ENCODE data around the gene NCK2. TPM values are rescaled to one million over a fixed set of nuclear protein-coding genes. Genes with fewer than 3 reads are reported as not detected.

NCK2 gene
- 37.1 TPM for polyA plus RNA-seq (2013, experiment 1 of 2)
- polyA plus RNA-seq (2013, experiment 2 of 2) = 37.6 TPM

DNA sequence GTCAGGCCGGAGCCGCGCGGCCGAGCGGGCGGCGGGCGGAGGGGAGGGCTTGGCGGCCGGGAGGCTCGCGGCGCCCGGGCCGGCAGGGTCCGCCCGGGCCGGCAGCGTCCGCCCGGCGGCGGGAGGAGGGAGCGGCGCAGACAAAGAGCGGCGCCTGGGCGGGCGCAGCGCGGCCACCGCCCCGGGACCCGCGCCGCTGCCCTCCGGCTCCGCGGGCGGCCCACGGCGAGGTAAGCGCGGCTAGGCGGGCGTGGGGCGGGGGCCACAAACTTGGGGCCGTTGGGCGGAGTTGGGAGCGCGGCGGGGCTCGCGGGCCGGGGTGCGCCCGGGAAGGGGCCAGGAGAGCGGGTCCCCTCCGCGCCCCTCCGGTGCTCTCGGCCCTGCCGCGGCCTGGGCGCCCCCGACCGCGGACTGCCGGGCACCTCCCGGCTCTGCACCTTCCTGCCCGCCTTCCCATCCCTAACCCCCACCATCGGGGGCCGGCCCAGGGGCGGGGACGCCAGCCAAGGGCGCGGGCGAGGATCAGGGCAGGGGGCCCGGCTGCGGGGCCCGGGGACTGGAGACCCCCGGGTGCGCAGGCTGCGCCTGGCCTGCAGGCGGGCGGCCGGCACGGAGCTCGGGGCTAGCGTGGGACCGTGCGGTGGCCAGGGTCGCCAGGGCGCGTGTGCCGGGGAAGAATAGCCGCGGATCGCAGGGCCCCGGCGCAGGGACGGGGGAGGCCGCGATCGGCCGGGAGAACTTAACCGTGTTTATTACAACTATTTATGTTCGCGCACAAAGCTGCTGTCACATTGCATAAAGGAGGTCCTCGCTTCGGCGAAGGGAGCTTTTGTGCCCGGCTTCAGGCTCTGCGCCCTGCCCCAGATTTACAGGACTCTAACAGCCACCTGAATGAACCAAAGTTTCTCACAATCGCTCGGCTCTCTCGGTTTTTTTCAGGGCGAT, at the start of gene NCK2:
NCK2 (plus strand) TSS at position 4 of the 945 bp plus-strand sequence. CDS start 110,152 bp downstream, outside the sequence.
- Histone ChIP-seq H2BK12ac (ENCODE audit: low read length) (no peak within 1 kb of the TSS), H3K14ac (ENCODE audit: low read length) (no peak within 1 kb of the TSS), H3K27ac (replicated peaks; ENCODE audit: low read length) (peak within 1 kb of the TSS; percentile 53), H2AFZ (ENCODE audit: low read length) (peak within 1 kb of the TSS; percentile 80), H3K4ac (ENCODE audit: low read length) (no peak within 1 kb of the TSS), H3K4me3 (ENCODE audit: low read length in 2 of 2) (peak within 1 kb of the TSS; percentile 62 to 92), H2AK5ac (ENCODE audit: low read depth, low read length) (peak within 1 kb of the TSS; percentile 15), H4K91ac (ENCODE audit: low read depth, low read length, poor library complexity) (no peak within 1 kb of the TSS), H3K9me3 (replicated peaks in 1 of 2; ENCODE audit: control insufficient read depth in 2 of 2, insufficient read depth in 1 of 2, low read depth in 1 of 2, low read length in 2 of 2) (peaks cover 0 to 18% of the 10 kb centered on the region in 2 donors), H2BK15ac (ENCODE audit: low read length) (no peak within 1 kb of the TSS), H3K4me2 (ENCODE audit: insufficient read depth, low read length, poor library complexity, severe bottlenecking) (peak within 1 kb of the TSS; percentile 78), H3K79me1 (ENCODE audit: low read depth, low read length) (peaks cover 5% of the 10 kb centered on the region), H3K36me3 (replicated peaks in 1 of 2; ENCODE audit: control insufficient read depth in 2 of 2, insufficient read depth in 2 of 2, low read length in 2 of 2) (peaks cover 0 to 40% of the 10 kb centered on the region in 2 donors), H2BK120ac (ENCODE audit: low read depth, low read length) (no peak within 1 kb of the TSS), H3K9ac (ENCODE audit: low read depth, low read length, poor library complexity) (peak within 1 kb of the TSS; percentile 82), H3K4me1 (ENCODE audit: control insufficient read depth in 2 of 2, insufficient read depth in 1 of 2, low read depth in 1 of 2, low read length in 2 of 2) (peaks cover 7 to 16% of the 10 kb centered on the region in 2 donors), H3K18ac (ENCODE audit: low read length) (peak within 1 kb of the TSS; percentile 91), H3K27me3 (ENCODE audit: control insufficient read depth in 3 of 3, insufficient read depth in 3 of 3, low read depth in 1 of 3, low read length in 3 of 3) (peaks cover 0 to 4% (median 0%) of the 10 kb centered on the region in 3 experiments), H3K23ac (ENCODE audit: low read depth, low read length, poor library complexity) (peak within 1 kb of the TSS; percentile 47), H4K8ac (ENCODE audit: low read depth, low read length) (no peak within 1 kb of the TSS), H2BK5ac (ENCODE audit: low read length) (no peak within 1 kb of the TSS)
- peak; percentile 27 for DNase-seq (ENCODE audit: low spot score)
- no CpG with 5 or more reads among the region's 119 CpGs for WGBS, 2 donors (ENCODE audit: extremely low coverage in 2 of 2, insufficient read length in 2 of 2, insufficient replicate concordance in 1 of 2)

DNA sequence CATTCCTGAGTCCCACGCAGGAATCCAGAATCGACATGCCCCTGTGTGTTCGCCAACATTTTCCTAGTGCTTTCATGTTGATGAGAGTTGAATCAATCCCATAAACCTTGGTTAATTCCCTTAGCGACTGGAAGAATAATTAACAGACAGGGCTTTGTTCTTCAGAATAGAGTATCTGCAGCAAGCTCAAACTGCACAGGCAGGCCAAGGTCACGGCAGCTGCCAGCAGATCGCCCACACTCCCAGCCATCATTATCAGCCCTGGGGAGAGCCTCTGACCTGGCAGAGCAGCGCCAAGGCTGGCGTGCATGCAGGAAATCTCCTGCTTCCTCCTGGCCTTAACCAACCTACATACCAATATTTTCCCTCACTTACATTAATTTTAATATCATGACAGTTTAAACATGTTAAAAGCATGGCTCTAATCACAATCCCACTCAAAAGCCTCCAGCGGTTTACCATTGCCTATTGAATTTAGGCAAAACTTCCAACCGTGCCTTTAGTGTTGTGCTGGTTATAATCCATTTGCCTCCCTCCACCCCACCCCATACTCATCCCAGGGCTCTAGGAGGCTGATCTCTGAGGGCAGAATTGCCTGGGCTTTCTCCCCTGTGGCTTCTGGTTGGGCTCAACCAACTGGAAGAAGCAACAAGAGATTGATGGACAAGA, 46.8 kb upstream of the NCK2 start:
- no peak overlapping the region for H2AK5ac ChIP-seq (ENCODE audit: low read depth, low read length)
- no peaks in the 10 kb centered on the region for H3K27me3 ChIP-seq (ENCODE audit: control insufficient read depth in 3 of 3, insufficient read depth in 3 of 3, low read depth in 1 of 3, low read length in 3 of 3)
- no peaks in the 10 kb centered on the region for H3K9me3 ChIP-seq (replicated peaks in 1 of 2; ENCODE audit: control insufficient read depth in 2 of 2, insufficient read depth in 1 of 2, low read depth in 1 of 2, low read length in 2 of 2)
- H3K27ac ChIP-seq (replicated peaks; ENCODE audit: low read length) = no peak overlapping the region
- no CpG with 5 or more reads among the region's 10 CpGs for WGBS, 2 donors (ENCODE audit: extremely low coverage in 2 of 2, insufficient read length in 2 of 2, insufficient replicate concordance in 1 of 2)
- no peak overlapping the region for H3K9ac ChIP-seq (ENCODE audit: low read depth, low read length, poor library complexity)
- no peak overlapping the region for H3K4me3 ChIP-seq (ENCODE audit: low read length in 2 of 2)
- H4K91ac ChIP-seq (ENCODE audit: low read depth, low read length, poor library complexity) = no peak overlapping the region
- H3K23ac ChIP-seq (ENCODE audit: low read depth, low read length, poor library complexity) = no peak overlapping the region
- no peak overlapping the region for H3K14ac ChIP-seq (ENCODE audit: low read length)
- DNase-seq (ENCODE audit: low spot score) = no peak
- H4K8ac ChIP-seq (ENCODE audit: low read depth, low read length) = no peak overlapping the region
- no peak overlapping the region for H3K4ac ChIP-seq (ENCODE audit: low read length)
- no peak overlapping the region for H2BK12ac ChIP-seq (ENCODE audit: low read length)
- peaks cover 0 to 5% of the 10 kb centered on the region in 2 donors for H3K4me1 ChIP-seq (ENCODE audit: control insufficient read depth in 2 of 2, insufficient read depth in 1 of 2, low read depth in 1 of 2, low read length in 2 of 2)
- no peak overlapping the region for H2AFZ ChIP-seq (ENCODE audit: low read length)
- H3K4me2 ChIP-seq (ENCODE audit: insufficient read depth, low read length, poor library complexity, severe bottlenecking) = no peak overlapping the region
- no peak overlapping the region for H2BK5ac ChIP-seq (ENCODE audit: low read length)
- H2BK120ac ChIP-seq (ENCODE audit: low read depth, low read length) = no peak overlapping the region
- H2BK15ac ChIP-seq (ENCODE audit: low read length) = no peak overlapping the region
- H3K18ac ChIP-seq (ENCODE audit: low read length) = no peak overlapping the region
- no peaks in the 10 kb centered on the region for H3K36me3 ChIP-seq (replicated peaks in 1 of 2; ENCODE audit: control insufficient read depth in 2 of 2, insufficient read depth in 2 of 2, low read length in 2 of 2)
- H3K79me1 ChIP-seq (ENCODE audit: low read depth, low read length) = no peaks in the 10 kb centered on the region

DNA sequence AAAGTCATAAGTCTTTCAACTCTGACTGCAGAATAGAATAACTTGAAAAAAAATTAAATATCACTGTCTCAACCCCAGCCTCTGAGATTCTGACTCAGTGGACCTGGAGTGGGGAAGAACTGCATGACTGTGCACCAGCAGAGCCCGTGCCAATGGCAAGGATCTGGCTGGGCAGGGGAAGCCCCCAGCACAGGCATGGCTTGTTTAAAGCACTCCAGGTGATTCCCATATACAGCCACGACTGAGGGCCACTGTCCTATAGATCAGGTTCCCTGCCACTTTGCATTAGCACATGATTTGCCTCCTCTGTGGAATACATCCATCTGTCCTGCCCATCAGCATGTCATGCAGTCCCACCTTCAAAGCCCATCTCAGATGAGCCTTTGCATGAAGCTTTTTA, 45.9 kb upstream of the NCK2 start:
- no peaks in the 10 kb centered on the region for H3K36me3 ChIP-seq (replicated peaks in 1 of 2; ENCODE audit: control insufficient read depth in 2 of 2, insufficient read depth in 2 of 2, low read length in 2 of 2)
- no peak for DNase-seq (ENCODE audit: low spot score)

DNA sequence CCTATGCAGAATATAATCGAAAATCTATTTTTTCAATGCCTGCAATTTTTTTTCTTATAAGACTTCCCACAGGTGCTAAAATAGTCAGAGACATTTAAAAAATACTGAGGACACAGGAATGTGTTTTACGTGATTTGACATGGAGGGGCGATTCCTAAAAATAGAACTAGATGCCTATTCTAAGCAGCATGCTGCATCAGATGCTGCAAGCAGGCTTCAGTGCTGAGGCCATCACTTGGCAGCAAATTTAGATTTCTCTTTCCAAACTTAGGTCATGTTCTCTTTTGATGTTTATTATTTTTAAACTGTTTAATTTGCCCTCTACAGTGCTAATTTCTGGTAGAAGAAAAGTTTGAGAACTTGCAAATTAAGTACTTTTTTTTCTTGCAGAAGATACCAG, 43.7 kb upstream of the NCK2 start:
- Histone ChIP-seq H3K14ac (ENCODE audit: low read length) (no peak overlapping the region), H2BK12ac (ENCODE audit: low read length) (no peak overlapping the region), H2BK15ac (ENCODE audit: low read length) (no peak overlapping the region), H2BK120ac (ENCODE audit: low read depth, low read length) (no peak overlapping the region), H3K9me3 (replicated peaks in 1 of 2; ENCODE audit: control insufficient read depth in 2 of 2, insufficient read depth in 1 of 2, low read depth in 1 of 2, low read length in 2 of 2) (no peaks in the 10 kb centered on the region), H4K91ac (ENCODE audit: low read depth, low read length, poor library complexity) (no peak overlapping the region), H3K36me3 (replicated peaks in 1 of 2; ENCODE audit: control insufficient read depth in 2 of 2, insufficient read depth in 2 of 2, low read length in 2 of 2) (no peaks in the 10 kb centered on the region), H3K9ac (ENCODE audit: low read depth, low read length, poor library complexity) (no peak overlapping the region), H3K18ac (ENCODE audit: low read length) (no peak overlapping the region), H2BK5ac (ENCODE audit: low read length) (no peak overlapping the region), H3K4me1 (ENCODE audit: control insufficient read depth in 2 of 2, insufficient read depth in 1 of 2, low read depth in 1 of 2, low read length in 2 of 2) (peaks cover 0 to 5% of the 10 kb centered on the region in 2 donors), H3K27me3 (ENCODE audit: control insufficient read depth in 3 of 3, insufficient read depth in 3 of 3, low read depth in 1 of 3, low read length in 3 of 3) (no peaks in the 10 kb centered on the region), H3K4me2 (ENCODE audit: insufficient read depth, low read length, poor library complexity, severe bottlenecking) (no peak overlapping the region), H3K79me1 (ENCODE audit: low read depth, low read length) (no peaks in the 10 kb centered on the region), H4K8ac (ENCODE audit: low read depth, low read length) (no peak overlapping the region), H2AK5ac (ENCODE audit: low read depth, low read length) (no peak overlapping the region), H2AFZ (ENCODE audit: low read length) (no peak overlapping the region), H3K4me3 (ENCODE audit: low read length in 2 of 2) (no peak overlapping the region), H3K27ac (replicated peaks; ENCODE audit: low read length) (no peak overlapping the region), H3K23ac (ENCODE audit: low read depth, low read length, poor library complexity) (no peak overlapping the region), H3K4ac (ENCODE audit: low read length) (no peak overlapping the region)
- no peak for DNase-seq (ENCODE audit: low spot score)
- no CpG with 5 or more reads among the region's 3 CpGs for WGBS, 2 donors (ENCODE audit: extremely low coverage in 2 of 2, insufficient read length in 2 of 2, insufficient replicate concordance in 1 of 2)

More for the DNA sequence above, 45.9 kb upstream of the NCK2 start:
- H2BK120ac ChIP-seq (ENCODE audit: low read depth, low read length) = no peak overlapping the region
- H3K23ac ChIP-seq (ENCODE audit: low read depth, low read length, poor library complexity) = no peak overlapping the region
- no peak overlapping the region for H2AK5ac ChIP-seq (ENCODE audit: low read depth, low read length)
- no peak overlapping the region for H2BK15ac ChIP-seq (ENCODE audit: low read length)
- H3K4ac ChIP-seq (ENCODE audit: low read length) = no peak overlapping the region
- no peak overlapping the region for H3K14ac ChIP-seq (ENCODE audit: low read length)
- no peak overlapping the region for H2BK12ac ChIP-seq (ENCODE audit: low read length)
- H3K4me2 ChIP-seq (ENCODE audit: insufficient read depth, low read length, poor library complexity, severe bottlenecking) = no peak overlapping the region
- no peak overlapping the region for H2BK5ac ChIP-seq (ENCODE audit: low read length)
- no peaks in the 10 kb centered on the region for H3K27me3 ChIP-seq (ENCODE audit: control insufficient read depth in 3 of 3, insufficient read depth in 3 of 3, low read depth in 1 of 3, low read length in 3 of 3)
- peaks cover 0 to 5% of the 10 kb centered on the region in 2 donors for H3K4me1 ChIP-seq (ENCODE audit: control insufficient read depth in 2 of 2, insufficient read depth in 1 of 2, low read depth in 1 of 2, low read length in 2 of 2)
- no peaks in the 10 kb centered on the region for H3K79me1 ChIP-seq (ENCODE audit: low read depth, low read length)
- no peak overlapping the region for H4K8ac ChIP-seq (ENCODE audit: low read depth, low read length)
- no peak overlapping the region for H3K27ac ChIP-seq (replicated peaks; ENCODE audit: low read length)
- no CpG with 5 or more reads among the region's 2 CpGs for WGBS, 2 donors (ENCODE audit: extremely low coverage in 2 of 2, insufficient read length in 2 of 2, insufficient replicate concordance in 1 of 2)
- H3K9ac ChIP-seq (ENCODE audit: low read depth, low read length, poor library complexity) = no peak overlapping the region
- no peak overlapping the region for H4K91ac ChIP-seq (ENCODE audit: low read depth, low read length, poor library complexity)
- no peak overlapping the region for H3K18ac ChIP-seq (ENCODE audit: low read length)
- no peak overlapping the region for H3K4me3 ChIP-seq (ENCODE audit: low read length in 2 of 2)
- H2AFZ ChIP-seq (ENCODE audit: low read length) = no peak overlapping the region
- H3K9me3 ChIP-seq (replicated peaks in 1 of 2; ENCODE audit: control insufficient read depth in 2 of 2, insufficient read depth in 1 of 2, low read depth in 1 of 2, low read length in 2 of 2) = no peaks in the 10 kb centered on the region
